HCEC 1CT (cell line): ENCODE data around the gene TMEM135.

Source experiments
- DNase-seq: peaks from one replicate; pipeline ENCODE4 v3.0.0-alpha.2; 2017

Gene TMEM135

DNA sequence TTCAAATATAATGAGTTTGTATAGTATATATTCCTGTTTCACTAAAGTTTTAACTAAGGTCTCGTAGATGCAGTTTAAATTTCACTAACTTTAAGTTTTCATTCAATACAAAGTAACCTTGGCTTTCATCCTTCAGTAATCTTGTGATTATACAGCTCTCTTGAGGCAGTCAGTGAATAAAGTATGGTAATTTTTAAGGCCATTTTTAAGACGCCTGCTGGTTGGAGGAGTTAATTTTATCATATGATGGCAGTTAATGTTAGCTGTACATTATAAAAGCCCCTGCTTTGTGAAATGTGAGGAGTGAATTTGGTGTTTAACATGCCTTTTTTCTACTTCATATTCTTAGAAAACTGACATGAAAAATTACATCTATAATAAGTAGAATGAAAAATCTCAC lies 163.6 kb downstream of the TMEM135 start:
- no peak for DNase-seq

DNA sequence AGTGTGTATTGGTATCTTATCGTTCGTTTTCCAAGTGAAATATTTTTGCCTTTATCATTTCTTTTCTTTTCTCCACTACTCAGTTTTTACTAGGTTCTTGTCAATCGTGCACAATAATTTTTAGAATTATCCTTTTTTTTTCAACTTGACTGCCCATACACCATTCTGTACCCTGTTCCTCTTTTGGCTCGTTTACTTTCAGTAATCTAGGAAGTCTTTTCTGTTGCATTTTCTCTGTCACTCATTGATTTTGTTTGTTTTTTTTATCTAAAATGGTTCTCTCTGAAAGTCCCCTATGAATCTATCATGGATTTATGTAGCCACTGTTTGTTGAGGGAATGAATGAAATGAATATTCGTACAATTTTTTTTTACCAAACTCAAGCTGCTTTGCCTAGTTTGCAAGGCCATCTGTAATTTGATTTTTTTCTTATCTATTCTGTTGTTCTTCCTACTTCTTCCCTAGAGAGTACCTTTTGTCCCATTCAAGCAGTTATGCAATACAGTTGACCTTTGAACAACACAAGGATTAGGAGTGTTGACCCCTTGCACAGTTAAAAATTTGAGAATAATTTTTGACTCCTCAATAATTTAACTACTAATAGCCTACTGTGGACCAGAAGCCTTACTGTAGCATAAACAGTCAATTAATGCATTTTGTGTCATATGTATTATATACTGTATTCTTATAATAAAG lies 166.3 kb downstream of the TMEM135 start:
- no peak for DNase-seq

DNA sequence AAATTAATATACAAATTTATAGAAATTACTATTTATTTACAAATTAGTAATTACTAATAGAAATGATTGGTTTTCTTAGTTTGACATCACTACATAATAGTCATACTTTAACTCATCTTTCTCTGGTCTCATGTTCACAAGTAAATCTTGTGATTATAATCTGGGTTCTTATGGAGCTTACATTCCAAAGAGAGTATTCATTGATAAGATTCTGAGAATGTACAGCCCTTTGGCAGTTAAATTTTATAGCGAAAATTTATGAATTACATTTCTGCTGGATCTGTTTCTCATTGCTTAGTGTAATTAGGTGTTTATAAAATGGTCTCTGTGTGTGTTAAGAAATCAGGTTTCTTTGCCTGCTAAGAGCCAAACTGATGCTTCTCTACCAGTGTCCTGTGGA lies 175.2 kb downstream of the TMEM135 start:
- no peak for DNase-seq

GRCh38 chr11:87213444-87213843 lies 175.7 kb downstream of the TMEM135 start:
- DNase-seq, result no peak

- DNase-seq, result peak; percentile 17
Measured at GRCh38 chr11:87215236-87215635, 177.5 kb downstream of the TMEM135 start.

DNA sequence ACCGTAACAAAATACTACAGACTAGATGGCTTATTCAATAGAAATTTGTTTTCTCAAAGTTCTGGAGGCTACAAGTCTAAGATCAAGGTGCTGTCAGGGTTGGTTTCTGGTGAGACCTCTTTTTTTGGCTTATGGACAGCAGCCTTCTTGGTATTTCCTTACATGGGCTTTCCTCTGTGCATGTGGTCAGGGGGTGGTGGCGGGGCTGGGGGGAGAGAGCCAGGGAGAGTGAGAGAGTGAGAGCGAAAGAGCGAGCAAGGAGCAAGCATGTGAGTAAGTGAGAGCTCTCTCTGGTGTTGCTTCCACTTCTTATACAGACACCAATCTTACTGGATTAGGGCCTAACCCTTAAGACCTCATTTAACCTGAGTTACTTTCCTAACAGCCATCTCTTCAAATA lies 181.5 kb downstream of the TMEM135 start:
- no peak for DNase-seq

DNA sequence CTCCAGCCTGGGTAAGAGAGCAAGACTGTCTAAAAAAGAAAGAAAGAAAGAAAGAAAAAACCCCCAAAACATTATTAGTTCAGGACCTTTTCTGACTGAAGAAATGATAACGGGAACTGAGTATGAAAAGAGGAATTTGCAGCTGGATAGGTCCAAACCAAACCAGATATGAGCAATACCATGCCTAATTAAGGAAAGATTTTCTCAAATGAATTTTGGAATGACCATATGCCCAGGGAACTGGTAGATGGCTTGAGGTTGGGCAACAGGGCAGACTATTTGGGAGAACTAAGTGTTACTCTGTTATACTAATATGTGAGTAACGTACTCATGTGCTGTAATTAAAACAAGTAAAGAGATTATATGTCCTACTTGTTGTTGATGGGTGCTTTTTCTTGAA lies 186.1 kb downstream of the TMEM135 start:
- peak; percentile 86 for DNase-seq

- peak; percentile 67 for DNase-seq
Measured at GRCh38 chr11:87224486-87224885, 186.8 kb downstream of the TMEM135 start.

DNA sequence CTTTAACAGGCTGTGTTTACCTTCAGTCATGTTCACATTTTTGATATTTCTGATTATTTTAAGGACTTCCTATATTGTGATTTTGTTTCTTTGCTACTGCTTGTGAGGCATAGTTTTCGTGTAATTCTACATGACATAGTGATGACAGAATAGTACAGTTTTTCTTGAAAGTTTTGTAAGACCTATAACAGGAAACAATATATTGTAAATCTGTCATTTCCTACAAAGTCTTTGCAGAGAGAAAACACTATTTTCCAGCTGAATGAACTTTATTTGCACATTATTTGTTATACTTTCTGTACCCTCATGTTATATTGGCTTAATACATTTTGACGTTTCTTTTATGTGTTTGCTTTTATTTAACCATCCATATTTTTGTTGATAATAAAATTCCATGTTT lies 191.1 kb downstream of the TMEM135 start:
- peak; percentile 14 for DNase-seq

- no peak for DNase-seq
Measured at GRCh38 chr11:87230995-87231394, 193.3 kb downstream of the TMEM135 start.

DNA sequence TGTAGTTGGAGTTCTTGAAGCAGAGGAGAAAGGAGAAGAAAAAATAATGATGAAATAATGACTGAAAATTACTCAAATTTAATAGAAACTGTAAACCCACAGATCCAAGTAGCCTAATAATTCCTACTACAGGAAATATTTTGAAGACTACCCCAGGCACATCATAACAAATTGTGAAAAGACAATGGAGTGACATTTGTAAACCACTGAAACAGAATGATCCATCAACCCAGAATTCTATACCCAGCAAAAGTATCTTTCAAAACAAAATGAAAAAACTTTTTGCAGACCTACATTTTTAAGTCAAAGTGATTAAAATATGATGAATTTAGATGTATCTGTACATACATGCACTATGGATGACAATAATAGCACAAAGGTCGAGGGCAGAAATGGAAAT lies 194.6 kb downstream of the TMEM135 start:
- no peak for DNase-seq

- no peak for DNase-seq
Measured at GRCh38 chr11:87235366-87235765, 197.6 kb downstream of the TMEM135 start.

DNA sequence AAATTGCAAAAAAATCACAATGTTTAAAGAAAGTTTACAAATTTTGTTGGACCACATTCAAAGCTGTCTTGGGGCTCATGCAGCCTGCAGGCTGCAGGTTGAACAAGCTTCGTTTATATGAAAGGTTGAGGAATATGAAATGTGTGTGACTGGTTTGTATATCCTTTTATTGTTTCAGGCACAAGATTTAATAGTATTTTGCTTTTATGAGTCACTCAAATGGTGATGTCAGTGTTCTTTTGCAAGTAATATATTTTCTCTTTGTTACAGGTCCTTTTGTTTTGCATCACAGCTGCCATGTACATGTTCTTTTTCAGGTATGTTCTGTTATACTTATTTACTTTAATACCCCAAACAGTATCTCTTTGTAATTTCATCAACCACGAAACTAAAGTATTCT lies 198.6 kb downstream of the TMEM135 start:
- peak; percentile 24 for DNase-seq

DNA sequence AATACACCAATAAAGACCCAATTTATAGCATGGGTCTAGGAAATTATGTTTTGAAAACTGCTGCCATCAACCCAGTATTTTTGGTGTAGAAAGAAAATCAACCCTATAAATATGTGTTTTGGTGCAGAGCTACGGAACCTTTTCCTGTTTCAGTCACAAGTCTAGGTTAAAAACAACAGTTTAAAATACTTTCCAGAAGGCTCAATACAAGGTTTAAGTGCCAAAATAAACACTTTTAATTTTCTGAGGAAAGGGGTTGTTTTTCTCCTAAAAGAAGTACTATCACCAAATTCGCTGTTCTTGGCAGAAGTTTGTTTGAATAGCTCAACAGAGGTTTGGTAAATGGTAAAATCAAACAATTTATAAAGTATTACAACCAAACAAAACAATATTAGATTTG lies 201.3 kb downstream of the TMEM135 start:
- DNase-seq, result no peak

DNA sequence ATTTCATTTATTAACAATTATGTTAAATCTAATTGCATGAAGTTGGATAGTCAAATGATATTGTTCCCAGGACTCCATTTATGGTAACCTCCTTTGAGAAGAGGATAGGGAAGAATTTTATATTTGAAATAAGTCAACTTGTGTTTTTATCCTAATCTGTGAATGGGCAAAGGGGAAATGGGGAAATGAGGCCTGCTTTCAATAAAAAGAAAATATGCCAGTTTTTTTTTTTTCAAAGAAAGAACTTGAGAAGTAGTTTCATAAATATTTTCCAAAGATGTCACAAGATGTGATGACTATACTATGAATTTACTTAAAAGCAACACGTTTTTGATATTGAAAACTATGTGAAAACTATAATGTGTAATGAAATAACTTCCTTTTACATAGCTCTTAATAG lies 201.8 kb downstream of the TMEM135 start:
- no peak for DNase-seq

GRCh38 chr11:87251560-87251959 lies 213.8 kb downstream of the TMEM135 start:
- DNase-seq, result no peak

- DNase-seq, result peak; percentile 31
Measured at GRCh38 chr11:87252869-87253268, 215.1 kb downstream of the TMEM135 start.

DNA sequence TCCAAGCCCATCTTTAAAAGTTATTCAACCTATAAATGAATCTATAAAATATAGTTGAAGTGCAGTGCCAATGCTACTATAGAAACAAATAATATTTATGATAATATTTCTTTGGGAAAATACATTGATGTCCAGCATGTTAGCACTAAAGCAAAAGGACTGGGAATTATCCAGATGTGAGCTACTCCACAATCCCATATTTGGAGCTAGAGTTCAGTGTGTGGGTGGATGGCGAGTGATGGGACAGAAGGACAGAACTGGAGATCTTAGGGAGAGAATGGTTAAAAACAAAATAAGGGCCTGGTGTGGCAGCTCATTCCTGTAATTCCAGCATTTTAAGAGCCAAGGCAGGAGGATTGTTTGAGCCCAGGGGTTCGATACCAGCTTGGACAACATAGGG lies 216.8 kb downstream of the TMEM135 start:
- no peak for DNase-seq

GRCh38 chr11:87255589-87255988 lies 217.9 kb downstream of the TMEM135 start:
- DNase-seq, result no peak

- DNase-seq, result no peak
Measured at GRCh38 chr11:87256694-87257340, 219.1 kb downstream of the TMEM135 start.

DNA sequence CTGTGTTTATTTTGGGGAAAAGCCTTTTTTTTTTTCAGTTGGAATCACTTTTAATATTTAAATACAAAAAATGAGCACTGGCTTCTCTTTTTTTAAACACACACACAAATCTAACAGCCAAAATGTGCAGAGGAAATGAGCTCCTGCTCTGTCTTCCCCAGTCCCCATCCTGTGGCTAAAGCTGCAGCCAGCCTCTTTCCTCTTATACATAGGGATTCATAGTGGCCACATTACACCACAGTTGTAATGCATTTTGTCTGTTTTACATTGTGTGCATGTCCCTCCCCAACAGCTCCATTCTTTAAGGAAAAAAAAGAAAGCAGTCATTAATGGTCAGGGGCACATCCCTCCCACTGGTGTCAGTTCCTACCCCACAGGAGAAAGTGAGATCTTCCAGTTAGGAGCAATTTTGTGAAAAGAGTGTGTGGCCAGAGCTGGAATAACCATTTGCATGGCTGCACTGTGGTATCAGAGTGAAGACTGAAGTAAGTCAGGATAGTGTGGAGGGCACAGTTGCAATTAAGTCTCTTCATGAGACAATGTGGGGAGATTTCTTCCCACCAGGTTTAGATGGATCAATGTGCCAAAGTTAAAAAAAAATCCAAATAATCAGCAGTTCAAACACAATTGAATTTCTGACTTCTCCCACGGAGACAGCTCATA lies 220.6 kb downstream of the TMEM135 start:
- DNase-seq, result no peak

GRCh38 chr11:87259736-87260135 lies 222.0 kb downstream of the TMEM135 start:
- no peak for DNase-seq

DNA sequence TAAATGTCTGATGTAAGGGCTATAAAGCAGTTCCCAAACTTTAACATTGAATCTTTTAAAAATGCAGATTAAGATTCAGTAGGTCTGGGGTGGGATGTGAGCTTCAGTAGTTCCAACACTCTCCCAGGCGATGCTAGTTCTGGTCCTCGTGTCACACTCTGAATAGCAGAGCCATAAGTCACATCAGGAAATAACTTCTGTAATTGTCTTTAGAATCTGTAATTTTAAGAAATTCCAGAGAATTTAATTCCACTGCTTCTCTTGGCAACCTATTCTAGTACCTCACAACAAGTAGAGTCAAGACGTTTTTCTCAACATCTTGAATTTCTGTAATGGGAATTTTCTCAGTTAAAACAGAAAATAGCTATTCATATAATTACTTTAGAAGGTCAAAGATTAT lies 223.1 kb downstream of the TMEM135 start:
- no peak for DNase-seq

- no peak for DNase-seq
Measured at GRCh38 chr11:87263264-87263838, 225.6 kb downstream of the TMEM135 start.
